Left lung (tissue), 10 donors: ENCODE measurements around the gene CEP131. TPM values are rescaled to one million over a fixed set of nuclear protein-coding genes. Genes with fewer than 3 reads are reported as not detected.
"Not testable (repeated sequence)": the region's sequence is repeated elsewhere in the genome, so short reads cannot be mapped to it uniquely, and the experiment has no call there.

Experiments
- ATAC-seq: fragments of 200-7000 bp; cut with Tn5 transposase; one replicate; pipeline ENCODE4 v1.9.1; 2020; ENCODE audit warnings: moderate library complexity
- DNase-seq, 4 donors: peaks; one replicate each; pipeline ENCODE4 v3.0.0-alpha.2; 2013 to 2020
- H3K27ac ChIP-seq, 2 donors: fragments of 200-600 bp; sonication (generic) in 1 of 2; one replicate each; pipeline versions ENCODE4 v1.5.0 to v1.8.0; 2020 to 2021
- H3K27me3 ChIP-seq, 2 donors: fragments of 200-600 bp; sonication (generic) in 1 of 2; one replicate each; pipeline versions ENCODE4 v1.5.0 to v1.8.0; 2020 to 2021
- H3K36me3 ChIP-seq, 2 donors: fragments of 200-600 bp; sonication (generic) in 1 of 2; one replicate each; pipeline versions ENCODE4 v1.5.0 to v1.8.0; 2020 to 2021
- H3K4me1 ChIP-seq, 2 donors: fragments of 200-600 bp; one replicate each; pipeline ENCODE4 v1.8.0; 2021
- H3K4me3 ChIP-seq, 2 donors: fragments of 200-600 bp; sonication (generic) in 1 of 2; one replicate each; pipeline versions ENCODE4 v1.5.0 to v1.8.0; 2020 to 2021; ENCODE audit warnings: mild to moderate bottlenecking in 1 of 2
- H3K9me3 ChIP-seq, 2 donors: fragments of 200-600 bp; sonication (generic) in 1 of 2; one replicate each; pipeline versions ENCODE4 v1.5.0 to v1.8.0; 2020 to 2021
- CTCF ChIP-seq, 2 donors: fragments of 200-600 bp; sonication (generic) in 1 of 2; IDR thresholded peaks; one replicate each; pipeline versions ENCODE4 v1.5.0 to v1.8.0; 2021; ENCODE audit warnings: antibody characterized with exemption in 2 of 2
- intact Hi-C, 2 donors: fragments of 100-400 bp; cut with DNase I; formaldehyde crosslinking; loops; one replicate each; pipeline versions ENCODE4 v1.11.2 to v1.14.2; 2022
- polyA plus RNA-seq, 6 donors: library from polyadenylated mRNA; unstranded; fragments of 120-200 nt; gene quantifications; one replicate each; pipeline ENCODE4 v1.2.1, GENCODE V29; 2013; ENCODE audit not compliant: insufficient read length in 6 of 6
- total RNA-seq, 2 donors: library from RNA; stranded (reverse); fragmentation: NEBNext Ultra II Directional; extraction: Animal tissue kit (Norgen Biotek cat#: 25700); gene quantifications; one replicate each; pipeline ENCODE4 v1.2.1, GENCODE V29; 2021
- donor health status: DM: no; HTN: yes; CAD: no.
- donor health status: DM: no; HTN: no; CAD: no.

Gene CEP131
- total and polyA plus RNA-seq, 8 donors: 7.7 to 21.0 (median 16.9) TPM

GRCh38 chr17:81150377-81151077, 72.2 kb downstream of the CEP131 start:
- no peak for TF ChIP-seq CTCF (IDR thresholded peaks at IDR 0.05)
- Histone ChIP-seq H3K36me3 (no peaks in the 10 kb centered on the region), H3K4me3 (peak overlapping the region in 1 of 2 donors; percentile 27), H3K9me3 (no peaks in the 10 kb centered on the region), H3K4me1 (peaks cover 0 to 55% of the 10 kb centered on the region in 2 donors), H3K27ac (peak overlapping the region in 1 of 2 donors; percentile 84), H3K27me3 (no peaks in the 10 kb centered on the region)
- peak in 2 of 4 donors; percentile 83 to 95 for DNase-seq
- ATAC-seq: peak; percentile 70
- intact Hi-C loops: no loop called here

GRCh38 chr17:81148986-81149533, 73.7 kb downstream of the CEP131 start:
- peak overlapping the region in 1 of 2 donors; percentile 27 for H3K4me3 ChIP-seq
- no peak for TF ChIP-seq CTCF (IDR thresholded peaks at IDR 0.05)
- no peaks in the 10 kb centered on the region for H3K27me3 ChIP-seq
- peak overlapping the region in 1 of 2 donors; percentile 84 for H3K27ac ChIP-seq
- peaks cover 0 to 45% of the 10 kb centered on the region in 2 donors for H3K4me1 ChIP-seq
- H3K36me3 ChIP-seq: no peaks in the 10 kb centered on the region
- intact Hi-C loops: no loop called here
- ATAC-seq (no peak), DNase-seq (no peak)
- H3K9me3 ChIP-seq: no peaks in the 10 kb centered on the region

GRCh38 chr17:81148571-81148970, 74.2 kb downstream of the CEP131 start:
- peaks cover 0 to 40% of the 10 kb centered on the region in 2 donors for H3K4me1 ChIP-seq
- no peak for TF ChIP-seq CTCF (IDR thresholded peaks at IDR 0.05)

DNA sequence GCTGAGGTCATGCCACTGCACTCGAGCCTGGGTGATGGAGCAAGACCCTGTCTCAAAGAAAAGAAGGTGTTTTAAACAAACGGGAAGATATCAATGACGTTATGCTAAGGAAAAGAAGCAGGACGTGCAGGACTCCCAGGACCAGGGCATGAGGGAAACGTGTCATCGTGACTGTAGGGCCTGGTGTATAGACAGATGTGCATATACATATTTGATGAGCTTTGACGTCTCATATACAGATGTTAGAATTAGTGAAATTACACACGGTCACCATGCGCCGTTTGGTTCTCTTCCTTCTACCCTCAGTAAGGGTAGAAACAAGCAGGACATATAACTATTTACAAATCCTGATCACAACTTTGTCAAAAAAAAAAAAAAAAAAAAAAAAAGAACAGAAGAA, 75.1 kb downstream of the CEP131 start:
- Histone ChIP-seq H3K4me1 (peaks cover 4 to 40% of the 10 kb centered on the region in 2 donors), H3K36me3 (no peaks in the 10 kb centered on the region), H3K27ac (no peak overlapping the region), H3K27me3 (no peaks in the 10 kb centered on the region), H3K9me3 (no peaks in the 10 kb centered on the region), H3K4me3 (no peak overlapping the region)
- no peak for DNase-seq
- intact Hi-C loops: no loop called here
- TF ChIP-seq CTCF (IDR thresholded peaks at IDR 0.05): no peak
- no peak for ATAC-seq

More at GRCh38 chr17:81148571-81148970, 74.2 kb downstream of the CEP131 start:
- ATAC-seq (no peak), DNase-seq (no peak)
- Histone ChIP-seq H3K36me3 (no peaks in the 10 kb centered on the region), H3K27me3 (no peaks in the 10 kb centered on the region), H3K27ac (peak overlapping the region in 1 of 2 donors; percentile 84), H3K4me3 (no peak overlapping the region), H3K9me3 (no peaks in the 10 kb centered on the region)
- intact Hi-C loops: no loop called here

GRCh38 chr17:81146208-81146607, 76.6 kb downstream of the CEP131 start:
- ATAC-seq, H3K9me3 ChIP-seq, H3K36me3 ChIP-seq, H3K27me3 ChIP-seq, DNase-seq, H3K4me3 ChIP-seq, intact Hi-C loops: not testable (repeated sequence)
- peak overlapping the region in 1 of 2 donors; percentile 33 for H3K27ac ChIP-seq
- H3K4me1 ChIP-seq: peaks cover 6 to 35% of the 10 kb centered on the region in 2 donors
